HG02938 (cell line): ENCODE results near the gene GARS1.

Experiments used
- ATAC-seq: cut with Tn5 transposase; IDR thresholded peaks from one replicate; pipeline ENCODE4 v1.9.1; 2021; ENCODE audit warnings: mild to moderate bottlenecking, moderate library complexity; ENCODE audit not compliant: unreplicated experiment

The GARS1 gene

GRCh38 chr7:30674420-30674819 lies 79.7 kb downstream of the GARS1 start:
- no peak for ATAC-seq

GRCh38 chr7:30674876-30675275 lies 80.2 kb downstream of the GARS1 start:
- no peak for ATAC-seq

- ATAC-seq, result no peak
Measured at GRCh38 chr7:30678805-30679204, 84.1 kb downstream of the GARS1 start.

- ATAC-seq, result no peak
Measured at GRCh38 chr7:30679664-30680063, 85.0 kb downstream of the GARS1 start.

GRCh38 chr7:30681331-30681797 lies 86.7 kb downstream of the GARS1 start:
- no peak for ATAC-seq

GRCh38 chr7:30681815-30682211 lies 87.1 kb downstream of the GARS1 start:
- ATAC-seq, result no peak

GRCh38 chr7:30682212-30683083 lies 87.8 kb downstream of the GARS1 start, which contains the start of gene CRHR2:
CRHR2 (minus strand) TSS chr7:30682456; CDS start chr7:30682280, 176 bp downstream.
- no peak for ATAC-seq

- no peak for ATAC-seq
Measured at GRCh38 chr7:30683306-30683705, 88.6 kb downstream of the GARS1 start.
